ENCODE data around the gene EIPR1.
"Not testable (repeated sequence)": the region's sequence is repeated elsewhere in the genome, so short reads cannot be mapped to it uniquely, and the experiment has no call there.

EIPR1 gene

GRCh38 chr2:3302751-3303582 is 74.7 kb downstream of the EIPR1 start:
- DNase-seq: no peak

- DNase-seq: no peak
These were observed 75.2 kb downstream of the EIPR1 start for GRCh38 chr2:3302421-3302750.

- no peak for DNase-seq
These were observed 76.6 kb downstream of the EIPR1 start for GRCh38 chr2:3301001-3301400.

DNA sequence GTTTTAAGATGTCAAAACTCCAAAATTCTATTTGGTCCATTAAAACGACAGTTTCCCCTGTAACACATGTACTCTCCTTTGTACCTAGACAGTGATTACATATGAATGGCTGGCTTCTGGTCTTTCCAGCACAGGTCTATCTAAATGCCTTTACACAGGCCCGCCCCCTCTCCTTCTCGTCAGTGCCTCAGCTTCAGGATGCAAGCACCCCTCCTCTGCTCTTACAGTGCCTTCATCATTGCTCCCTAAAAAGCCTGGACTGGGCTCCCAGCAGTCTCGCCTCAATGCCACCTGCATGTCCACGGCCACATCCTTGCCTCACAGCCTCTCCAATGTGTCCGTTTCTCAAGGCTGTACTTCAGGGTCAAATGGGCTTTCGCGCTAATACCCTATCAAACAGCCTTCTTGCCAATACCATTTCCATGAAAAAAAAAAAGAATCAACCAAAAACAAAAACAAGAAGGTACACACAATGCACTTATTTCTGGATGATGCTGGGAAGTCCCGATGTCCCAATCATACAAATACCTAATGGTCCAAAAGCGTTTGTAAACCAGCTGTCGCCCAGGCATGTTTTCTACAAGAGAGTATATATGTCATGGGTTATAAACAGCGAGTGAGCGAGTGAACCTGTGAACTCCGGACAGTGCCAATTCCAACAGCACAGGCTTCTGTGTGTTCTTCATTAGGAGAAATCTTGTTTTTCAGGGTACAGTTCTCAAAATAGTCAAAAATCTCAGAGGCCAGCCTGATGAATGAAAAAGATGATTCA is 77.2 kb downstream of the EIPR1 start:
- DNase-seq: no peak

DNA sequence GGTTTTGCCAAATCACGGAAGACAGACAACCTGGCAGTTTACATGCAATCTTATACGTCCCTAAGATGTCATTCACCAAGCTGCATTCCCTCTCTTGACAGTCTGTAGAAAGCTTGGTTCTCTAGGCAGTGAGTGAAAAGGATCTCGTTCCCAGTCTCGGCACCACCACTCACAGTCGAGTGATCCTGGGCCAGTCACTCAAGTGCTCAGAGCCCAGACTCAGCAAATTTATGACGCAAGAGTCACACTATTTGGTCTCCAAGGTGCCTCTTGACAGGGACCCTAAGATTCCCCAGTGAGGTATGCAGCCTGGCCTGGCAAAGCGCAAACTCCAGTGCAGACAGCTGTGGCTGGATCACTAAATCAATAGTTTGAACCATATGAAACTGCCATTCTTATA is 77.9 kb downstream of the EIPR1 start:
- no peak for DNase-seq

DNA sequence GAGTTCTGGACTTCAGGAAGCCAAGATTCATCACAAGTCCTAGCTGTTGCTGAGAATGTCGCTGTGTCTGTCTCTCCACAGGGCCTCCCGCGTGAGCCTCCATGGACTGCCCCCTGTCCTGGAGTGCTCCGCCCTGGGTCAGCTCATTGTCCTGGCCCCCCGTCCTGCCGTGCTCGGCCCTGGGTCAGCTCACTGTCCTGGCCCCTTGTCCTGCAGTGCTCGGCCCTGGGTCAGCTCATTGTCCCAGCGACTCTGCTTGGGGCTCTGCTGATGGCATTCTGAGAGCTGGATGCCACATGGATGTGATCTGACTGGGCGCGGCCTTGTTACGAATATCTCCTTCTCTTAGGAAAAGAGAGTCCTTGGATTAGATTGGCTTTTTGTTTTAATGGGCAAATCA is 78.5 kb downstream of the EIPR1 start:
- DNase-seq: no peak

- no peak for DNase-seq
These were observed 79.4 kb downstream of the EIPR1 start for GRCh38 chr2:3298191-3298590.

GRCh38 chr2:3297523-3297922 is 80.1 kb downstream of the EIPR1 start:
- DNase-seq: no peak

DNA sequence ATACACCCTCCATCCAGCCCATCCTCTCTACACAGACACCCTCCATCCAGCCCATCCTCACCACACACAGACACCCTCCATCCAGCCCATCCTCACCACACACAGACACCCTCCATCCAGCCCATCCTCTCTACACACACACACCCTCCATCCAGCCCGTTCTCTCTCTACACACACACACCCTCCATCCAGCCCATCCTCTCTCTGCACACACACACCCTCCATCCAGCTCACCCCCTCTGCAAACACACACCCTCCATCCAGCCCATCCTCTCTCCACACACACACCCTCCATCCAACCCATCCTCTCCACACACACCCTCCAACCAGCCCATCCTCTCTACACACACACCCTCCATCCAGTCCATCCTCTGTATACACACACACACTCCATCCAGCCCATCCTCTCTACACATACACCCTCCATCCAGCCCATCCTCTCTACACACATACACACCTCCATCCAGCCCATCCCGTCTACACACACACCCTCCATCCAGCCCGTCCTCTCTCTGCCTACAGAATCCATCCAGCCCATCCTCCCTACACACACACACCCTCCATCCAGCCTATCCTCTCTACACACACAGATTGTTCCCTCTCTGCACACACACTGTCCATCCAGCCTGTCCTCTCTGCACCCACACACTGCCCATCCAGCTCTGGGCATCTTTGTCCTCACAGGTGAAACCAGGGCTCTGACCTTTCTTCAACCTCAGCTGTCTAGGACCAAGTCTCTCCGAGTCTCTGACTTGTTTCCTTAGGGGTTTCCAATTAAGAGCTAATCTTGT is 81.2 kb downstream of the EIPR1 start:
- DNase-seq: no peak

GRCh38 chr2:3294493-3294892 is 83.1 kb downstream of the EIPR1 start:
- DNase-seq: no peak

GRCh38 chr2:3294069-3294468 is 83.5 kb downstream of the EIPR1 start:
- DNase-seq: no peak

DNA sequence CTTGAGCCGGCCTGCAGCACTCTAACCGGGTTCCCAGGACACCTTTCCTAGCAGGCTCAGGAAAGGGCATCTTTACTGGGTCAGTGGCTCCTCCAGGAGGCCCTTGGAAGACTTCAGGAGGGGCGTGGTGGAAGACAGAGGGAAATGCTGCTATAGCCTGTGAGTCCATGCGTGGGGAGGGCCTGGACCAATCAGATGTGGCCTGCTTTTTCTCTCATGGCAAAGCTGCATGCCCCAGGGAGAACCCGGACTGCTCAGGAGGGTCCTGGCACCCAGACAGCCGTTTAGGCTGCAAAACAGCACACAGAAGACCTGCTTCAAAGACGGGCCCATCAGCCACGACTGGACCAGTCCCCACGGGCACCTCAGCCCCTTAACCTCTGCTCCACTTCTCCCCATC is 84.4 kb downstream of the EIPR1 start:
- DNase-seq: no peak

GRCh38 chr2:3292416-3292815 is 85.2 kb downstream of the EIPR1 start:
- no peak for DNase-seq

DNA sequence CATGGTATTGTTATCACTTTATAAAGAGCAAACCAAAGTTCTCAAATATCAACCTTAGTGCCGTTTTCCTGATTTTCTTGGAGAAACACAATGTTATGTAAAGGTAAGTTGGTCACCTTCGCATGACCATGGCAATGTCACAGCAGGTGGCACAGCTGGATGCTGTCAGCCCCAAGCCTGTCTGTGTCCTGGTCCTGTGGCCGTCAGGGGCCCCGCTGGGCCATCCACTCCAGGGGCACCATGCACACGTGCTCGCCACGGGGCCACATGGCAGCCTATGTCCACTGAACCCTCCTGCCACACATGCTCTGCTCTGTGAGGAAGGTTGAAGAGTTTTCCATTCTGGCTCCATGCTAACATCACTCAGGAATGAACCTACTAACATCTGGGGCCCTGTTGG is 85.9 kb downstream of the EIPR1 start:
- no peak for DNase-seq

- DNase-seq: no peak
These were observed 86.5 kb downstream of the EIPR1 start for GRCh38 chr2:3291113-3291512.

DNA sequence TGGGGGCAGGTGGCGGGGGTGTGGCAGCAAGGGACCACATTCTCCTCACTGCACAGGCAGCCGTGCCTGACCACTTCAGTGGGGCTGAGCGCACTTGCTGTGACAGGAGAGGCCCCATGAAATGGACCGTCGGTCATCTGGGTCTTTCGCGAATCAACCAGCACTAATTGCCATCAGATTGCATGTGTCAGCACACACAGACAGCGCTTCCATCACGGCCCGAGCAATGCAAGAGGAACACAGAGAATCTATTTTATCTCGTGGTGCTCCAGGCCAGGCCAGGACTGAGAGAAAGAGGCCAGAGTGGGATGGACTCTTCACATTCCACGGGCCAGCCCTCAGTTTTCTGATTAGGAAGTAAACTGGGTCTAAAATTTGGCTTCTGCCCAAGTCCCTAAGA is 87.0 kb downstream of the EIPR1 start:
- DNase-seq: no peak

DNA sequence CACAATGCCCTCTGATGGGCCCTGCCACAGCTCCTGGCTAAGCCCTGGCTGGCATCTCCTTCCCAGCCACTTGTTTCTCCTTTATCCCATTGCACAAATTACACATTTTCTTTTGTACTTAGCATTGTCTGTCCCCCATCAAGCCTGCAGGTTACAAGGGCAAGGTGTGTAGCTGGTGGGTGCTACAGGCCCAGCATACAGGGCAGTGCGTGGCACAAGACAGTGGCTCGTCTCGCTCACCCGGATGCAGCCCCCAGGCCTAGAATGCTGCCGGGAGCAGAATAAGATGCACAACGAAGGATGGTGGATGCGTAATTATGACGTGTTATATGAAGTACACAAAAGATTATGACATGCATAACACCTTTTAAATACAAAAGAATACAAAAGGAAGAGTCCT is 87.6 kb downstream of the EIPR1 start:
- no peak for DNase-seq

DNA sequence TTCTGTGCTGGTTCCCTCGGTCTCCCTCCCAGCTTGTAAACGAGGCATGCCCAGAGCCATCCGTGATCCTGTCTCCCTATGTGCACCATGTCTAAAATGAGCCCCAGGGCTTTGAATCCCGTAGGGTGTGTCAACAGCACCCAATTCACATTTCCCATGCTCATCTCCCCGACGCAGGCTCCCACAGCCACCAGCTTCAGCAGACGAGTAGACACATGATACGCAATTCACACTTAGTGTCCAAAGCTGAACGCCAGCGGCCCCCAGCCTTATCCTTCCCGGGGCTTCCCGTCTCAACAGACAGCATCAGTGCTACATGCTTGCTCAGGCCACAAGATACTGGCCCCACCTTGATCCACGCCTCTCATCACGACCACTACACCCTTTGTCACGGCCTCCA is 88.1 kb downstream of the EIPR1 start:
- DNase-seq: no peak

DNA sequence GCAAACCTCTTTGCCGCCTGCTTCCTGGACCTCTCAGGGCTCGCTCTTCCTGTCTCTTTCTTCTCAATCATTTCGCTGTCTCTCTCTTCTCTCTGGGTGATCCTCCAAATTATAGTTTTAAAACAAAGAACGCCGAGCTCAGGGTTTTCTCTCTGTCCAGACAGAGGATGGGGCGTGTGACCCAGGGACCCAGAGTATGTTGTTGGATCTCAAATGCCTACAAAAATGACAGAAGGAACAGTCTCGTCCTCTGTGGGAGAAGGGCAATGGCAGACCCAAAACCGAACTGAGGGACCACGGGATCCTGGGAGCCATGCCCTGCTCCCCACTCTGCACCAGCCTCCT is 88.5 kb downstream of the EIPR1 start:
- DNase-seq: no peak

- DNase-seq: no peak
These were observed 89.0 kb downstream of the EIPR1 start for GRCh38 chr2:3288470-3289170.

DNA sequence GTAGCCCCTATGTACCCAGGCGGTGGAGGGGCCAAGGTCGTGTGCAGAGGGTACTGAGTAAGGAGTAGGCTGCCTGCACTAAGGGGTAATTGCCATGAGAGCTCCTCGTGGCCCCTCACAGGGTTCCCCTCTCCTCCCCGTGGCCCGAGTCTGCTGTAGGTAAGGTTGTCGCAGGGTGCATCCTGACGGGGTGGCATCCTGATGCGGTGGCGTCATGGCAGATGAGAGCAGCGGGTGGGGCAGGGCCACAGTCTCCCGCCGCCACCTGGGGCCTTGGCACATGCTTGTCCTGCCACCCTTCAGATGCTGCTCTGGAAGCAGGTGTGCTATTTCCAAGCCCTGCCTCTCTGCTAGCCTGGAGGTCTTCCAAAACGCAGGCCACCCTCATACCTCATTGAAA is 89.7 kb downstream of the EIPR1 start:
- DNase-seq: no peak

DNA sequence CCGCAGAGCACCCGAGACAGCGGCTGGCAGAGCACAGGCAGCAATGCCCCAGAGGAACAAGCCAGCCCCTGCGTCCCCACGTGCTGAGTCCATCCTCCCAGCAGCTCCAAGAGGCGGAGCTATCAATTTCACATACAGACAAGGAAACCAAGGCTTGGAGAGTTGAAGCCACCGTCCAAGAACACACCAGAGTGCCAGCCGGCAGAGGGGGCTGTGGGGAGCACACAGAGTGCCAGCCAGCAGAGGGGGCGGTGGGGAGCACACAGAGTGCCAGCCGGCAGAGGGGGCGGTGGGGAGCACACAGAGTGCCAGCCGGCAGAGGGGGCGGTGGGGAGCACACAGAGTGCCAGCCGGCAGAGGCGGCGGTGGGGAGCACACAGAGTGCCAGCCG is 91.0 kb downstream of the EIPR1 start:
- DNase-seq: not testable (repeated sequence)

GRCh38 chr2:3285901-3286645 is 91.5 kb downstream of the EIPR1 start:
- no peak for DNase-seq

Measured in NCI-H2171 (cell line).